ENCODE measurements around the gene CAPZA1. TPM values are rescaled to one million over a fixed set of nuclear protein-coding genes. Genes with fewer than 3 reads are reported as not detected.

CAPZA1 gene
- polyA plus RNA-seq, 1 donor from 2014 or later: 82.2 TPM

GRCh38 chr1:112675728-112676381 lies 56.2 kb downstream of the CAPZA1 start:
- Histone ChIP-seq H3K9me3 (ENCODE audit: low read length) (no peaks in the 10 kb centered on the region), H3K9ac (ENCODE audit: low read length) (peak overlapping the region; percentile 61), H3K79me2 (replicated peaks; ENCODE audit: insufficient read depth, low read length) (no peaks in the 10 kb centered on the region), H2AFZ (ENCODE audit: low read depth, low read length) (no peak overlapping the region), H4K20me1 (ENCODE audit: insufficient read depth) (no peaks in the 10 kb centered on the region), H3K36me3 (ENCODE audit: insufficient read depth, low read length) (peaks cover 5% of the 10 kb centered on the region), H3F3A (ENCODE audit: insufficient read depth, low read length, poor library complexity, severe bottlenecking) (no peaks in the 10 kb centered on the region), H3K4me2 (ENCODE audit: low read length) (peak overlapping the region; percentile 33), H3K4me3 (ENCODE audit: low read length) (peak overlapping the region; percentile 74), H3K27me3 (ENCODE audit: insufficient read depth, low read depth, low read length) (no peaks in the 10 kb centered on the region), H3K9me2 (ENCODE audit: insufficient read depth, low read length) (no peaks in the 10 kb centered on the region), H3K27ac (ENCODE audit: low read length) (no peak overlapping the region)
- no peak for TF ChIP-seq REST (IDR thresholded peaks at IDR 0.05; ENCODE audit: borderline replicate concordance)
- TF ChIP-seq EZH2 (IDR thresholded peaks at IDR 0.05; ENCODE audit: borderline replicate concordance, insufficient read depth, low read length, poor library complexity, severe bottlenecking): no peak

- Histone ChIP-seq H3K9ac (ENCODE audit: low read length) (no peak overlapping the region), H3K27ac (ENCODE audit: low read length) (no peak overlapping the region), H3K79me2 (replicated peaks; ENCODE audit: insufficient read depth, low read length) (no peaks in the 10 kb centered on the region), H3K4me2 (ENCODE audit: low read length) (no peak overlapping the region), H3K9me2 (ENCODE audit: insufficient read depth, low read length) (no peaks in the 10 kb centered on the region), H3K4me3 (ENCODE audit: low read length) (no peak overlapping the region), H3F3A (ENCODE audit: insufficient read depth, low read length, poor library complexity, severe bottlenecking) (no peaks in the 10 kb centered on the region), H3K36me3 (ENCODE audit: insufficient read depth, low read length) (peaks cover 2% of the 10 kb centered on the region), H4K20me1 (ENCODE audit: insufficient read depth) (no peaks in the 10 kb centered on the region), H3K27me3 (ENCODE audit: insufficient read depth, low read depth, low read length) (no peaks in the 10 kb centered on the region), H3K9me3 (ENCODE audit: low read length) (no peaks in the 10 kb centered on the region), H2AFZ (ENCODE audit: low read depth, low read length) (no peak overlapping the region)
- TF ChIP-seq REST (IDR thresholded peaks at IDR 0.05; ENCODE audit: borderline replicate concordance) (no peak), EP300 (conservative IDR thresholded peaks at IDR 0.05; ENCODE audit: poor library complexity, severe bottlenecking) (no peak), RAD21 (conservative IDR thresholded peaks at IDR 0.05) (no peak), POLR2AphosphoS5 (IDR thresholded peaks at IDR 0.05) (no peak), EZH2 (IDR thresholded peaks at IDR 0.05; ENCODE audit: borderline replicate concordance, insufficient read depth, low read length, poor library complexity, severe bottlenecking) (no peak), MXI1 (conservative IDR thresholded peaks at IDR 0.05; ENCODE audit: poor library complexity, severe bottlenecking) (no peak), TAF1 (IDR thresholded peaks at IDR 0.05; ENCODE audit: low read depth) (no peak), SMC3 (conservative IDR thresholded peaks at IDR 0.05; ENCODE audit: poor library complexity) (no peak), CTCF (IDR thresholded peaks at IDR 0.05; ENCODE audit: poor library complexity, severe bottlenecking) (no peak)
Measured at GRCh38 chr1:112676543-112676942, 56.9 kb downstream of the CAPZA1 start.

Measured in neural cell (in vitro differentiated cells).